HCT116 (cell line): ENCODE data around the gene PAX5. TPM values are rescaled to one million over a fixed set of nuclear protein-coding genes. Genes with fewer than 3 reads are reported as not detected.

Experiments used
- ATAC-seq: fragments of 200-7000 bp; cut with Tn5 transposase; 2 replicates; pipeline ENCODE4 v1.9.1; 2020; ENCODE audit warnings: mild to moderate bottlenecking, moderate library complexity
- BruUV-seq: library from RNA; stranded (reverse); fragments of 400-500 nt; replicated peaks from 2 replicates; lab custom pipeline; 2021; lab: Mats Ljungman, UMichigan
- CTCF ChIA-PET: fragments of 300-600 bp; sonication (Branson Sonifier 250); formaldehyde crosslinking; loops from one replicate; lab custom pipeline; 2021; ENCODE audit warnings: antibody characterized with exemption; lab: Charles Lee
- POLR2A ChIA-PET: fragments of 300-600, 350-600 bp; sonication (Branson Sonifier 250); formaldehyde crosslinking; loops from one replicate; lab custom pipeline; 2021; ENCODE audit warnings: antibody characterized with exemption; lab: Charles Lee
- RAD21 ChIA-PET, 2 experiments: fragments of 300-600 bp; sonication (Branson Sonifier 250); formaldehyde crosslinking; loops; one replicate each; lab custom pipeline; 2023; ENCODE audit warnings: low total read pairs in 2 of 2; ENCODE audit not compliant: uncharacterized antibody in 2 of 2, unreplicated experiment in 2 of 2, low non-redundant PET in 1 of 2; lab: Charles Lee
- DNase-seq: peaks from one replicate; pipeline ENCODE4 v3.0.0-alpha.2; 2010; ENCODE audit warnings: low read depth, low spot score
- H2AFZ ChIP-seq: fragments of 200-600 bp; shearing (Covaris generic), sonication (generic); 2 replicates; pipeline ENCODE4 v1.6.1; 2017; ENCODE audit warnings: low read depth, mixed run types, mixed read lengths, antibody characterized with exemption, low read length; ENCODE audit not compliant: poor library complexity, severe bottlenecking
- H3K27ac ChIP-seq: 2 replicates; pipeline ENCODE4 v1.5.1; 2012; ENCODE audit warnings: low read depth, low read length
- H3K27me3 ChIP-seq: fragments of 200-600 bp; sonication (generic); 2 replicates; pipeline ENCODE4 v1.6.1; 2016; ENCODE audit warnings: mixed run types, low read length, mixed read lengths; ENCODE audit not compliant: insufficient read depth
- H3K36me3 ChIP-seq, 2 experiments: fragments of 200-500 bp in 1 of 2; fragments of 200-600 bp in 1 of 2; sonication (Bioruptor generic) in 1 of 2; sonication (generic) in 1 of 2; 2 replicates each; pipeline versions ENCODE4 v1.5.1 to v1.6.1; 2014 to 2016; ENCODE audit warnings: low read length in 2 of 2, inconsistent platforms in 1 of 2, mixed read lengths in 1 of 2, mixed run types in 1 of 2; ENCODE audit not compliant: insufficient read depth in 2 of 2, control insufficient read depth in 1 of 2
- H3K4me1 ChIP-seq, 2 experiments: fragments of 200-600 bp in 1 of 2; sonication (generic) in 1 of 2; 2 replicates each; pipeline versions ENCODE4 v1.5.1 to v1.6.1; 2012 to 2017; ENCODE audit warnings: low read length in 2 of 2, inconsistent platforms in 1 of 2, mild to moderate bottlenecking in 1 of 2, mixed read lengths in 1 of 2, mixed run types in 1 of 2, moderate library complexity in 1 of 2; ENCODE audit not compliant: insufficient read depth in 2 of 2, control insufficient read depth in 1 of 2
- H3K4me2 ChIP-seq: fragments of 200-600 bp; sonication (generic); 2 replicates; pipeline ENCODE4 v1.6.1; 2017; ENCODE audit warnings: mixed run types, low read length, mixed read lengths
- H3K4me3 ChIP-seq, 2 experiments: fragments of 200-600 bp in 1 of 2; sonication (generic) in 1 of 2; replicated peaks in 1 of 2; 2 replicates each; pipeline ENCODE4 v1.5.1; 2011 to 2016; ENCODE audit warnings: low read length in 2 of 2, control low read depth in 1 of 2, low read depth in 1 of 2, mild to moderate bottlenecking in 1 of 2, mixed read lengths in 1 of 2, mixed run types in 1 of 2
- H3K79me2 ChIP-seq: fragments of 200-600 bp; sonication (generic); 2 replicates; pipeline ENCODE4 v1.6.1; 2017; ENCODE audit warnings: mild to moderate bottlenecking, mixed run types, low read length, moderate library complexity, mixed read lengths; ENCODE audit not compliant: insufficient read depth
- H3K9ac ChIP-seq: fragments of 200-600 bp; sonication (generic); 2 replicates; pipeline ENCODE4 v1.6.1; 2016; ENCODE audit warnings: low read length, mixed read lengths
- H3K9me2 ChIP-seq: fragments of 200-600 bp; sonication (generic), shearing (Covaris generic); 2 replicates; pipeline ENCODE4 v1.6.1; 2017; ENCODE audit warnings: mixed run types, mild to moderate bottlenecking, moderate library complexity; ENCODE audit not compliant: insufficient read depth
- H3K9me3 ChIP-seq, 2 experiments: fragments of 200-500 bp in 1 of 2; fragments of 200-600 bp in 1 of 2; sonication (Bioruptor generic) in 1 of 2; sonication (generic) in 1 of 2; 2 replicates each; pipeline ENCODE4 v1.6.1; 2014 to 2017; ENCODE audit warnings: low read length in 2 of 2, mixed read lengths in 2 of 2, inconsistent platforms in 1 of 2, low read depth in 1 of 2, mild to moderate bottlenecking in 1 of 2, mixed run types in 1 of 2, moderate library complexity in 1 of 2; ENCODE audit not compliant: control insufficient read depth in 1 of 2, insufficient read depth in 1 of 2
- H4K20me1 ChIP-seq: fragments of 200-600 bp; sonication (generic), shearing (Covaris generic); 2 replicates; pipeline ENCODE4 v1.6.1; 2017; ENCODE audit warnings: mixed run types, mild to moderate bottlenecking, moderate library complexity; ENCODE audit not compliant: insufficient read depth
- ATF3 ChIP-seq: IDR thresholded peaks from 2 replicates; pipeline ENCODE4 v1.6.1; 2012
- ZBTB33 ChIP-seq: IDR thresholded peaks from 2 replicates; pipeline ENCODE4 v1.6.1; 2011; ENCODE audit warnings: mild to moderate bottlenecking, low read length, moderate library complexity; ENCODE audit not compliant: insufficient replicate concordance; ENCODE audit errors: extremely low read depth
- intact Hi-C: fragments of 100-400 bp; cut with micrococcal nuclease; formaldehyde crosslinking; loops from 2 replicates; pipeline ENCODE4 v1.10.0; 2022
- total RNA-seq: library from RNA; stranded (reverse); gene quantifications from one replicate; pipeline ENCODE4 v1.2.1, GENCODE V29; 2021; ENCODE audit not compliant: unreplicated experiment
- TF ChIP-seq, protein P1 (sequence below): IDR thresholded peaks from 2 replicates; pipeline ENCODE4 v1.6.1; 2012; ENCODE audit warnings: low read depth

PAX5 gene
- total RNA-seq, 1 experiment from 2014 or later = 0.17 TPM

DNA sequence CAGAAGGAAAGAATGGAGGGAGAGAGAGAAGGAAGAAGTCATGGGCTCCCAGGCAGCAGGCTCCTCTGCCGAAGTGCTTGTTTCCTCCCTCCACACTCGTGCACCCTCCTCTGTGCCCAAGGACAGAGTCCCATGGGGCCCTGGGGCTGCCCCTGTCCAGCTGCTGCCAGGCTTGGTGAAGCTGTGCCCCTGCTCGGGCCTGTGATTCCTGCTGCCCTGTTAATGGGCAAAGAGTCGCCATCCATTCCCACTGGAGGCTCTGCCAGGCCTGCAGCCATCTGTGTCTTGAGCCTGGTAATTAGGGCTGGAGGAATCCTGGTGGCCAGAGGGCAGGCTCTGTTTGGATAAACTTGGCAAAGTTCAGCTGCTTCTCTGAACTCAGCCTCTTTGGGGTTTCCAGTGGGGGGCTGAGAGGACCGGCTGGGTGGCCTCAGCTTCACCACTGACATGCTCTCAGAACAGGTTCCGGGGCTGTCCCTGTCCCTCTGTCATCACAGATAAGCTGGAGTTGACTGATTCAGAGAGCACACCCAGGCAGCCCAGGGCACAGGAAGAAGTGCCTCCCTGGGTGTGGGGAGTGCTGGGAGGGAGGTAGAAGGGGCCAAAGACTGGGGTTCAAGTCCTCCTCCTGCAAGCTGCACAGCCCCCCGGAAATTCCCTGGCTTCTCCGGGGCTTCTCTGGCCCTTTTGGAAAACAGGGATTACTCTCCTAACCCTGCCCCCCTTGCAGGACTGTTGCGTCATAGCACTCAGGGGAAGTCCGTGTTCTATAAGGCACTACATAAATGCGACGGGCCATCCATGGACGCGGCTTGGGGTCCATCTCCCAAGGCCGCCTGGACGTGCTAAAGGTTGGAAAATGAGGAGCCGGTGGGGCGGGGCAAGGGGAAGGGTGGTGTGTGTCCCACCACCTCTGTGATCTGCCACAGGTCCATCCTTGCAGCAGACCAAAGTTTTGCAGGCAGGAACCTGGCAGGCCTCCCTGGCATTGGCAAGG lies 154.8 kb downstream of the PAX5 start:
- BruUV-seq = no TSS peak
- DNase-seq = no peak
- Histone ChIP-seq H2AFZ (no peak overlapping the region), H3K4me1 (no peaks in the 10 kb centered on the region), H3K4me3 (no peak overlapping the region), H3K9me3 (no peaks in the 10 kb centered on the region), H3K36me3 (no peaks in the 10 kb centered on the region), H3K79me2 (no peaks in the 10 kb centered on the region), H3K27me3 (peaks cover 12% of the 10 kb centered on the region), H3K27ac (no peak overlapping the region), H3K9me2 (no peaks in the 10 kb centered on the region), H3K4me2 (no peak overlapping the region), H4K20me1 (no peaks in the 10 kb centered on the region), H3K9ac (no peak overlapping the region)
- RAD21 ChIA-PET = no interaction called here
- intact Hi-C loops = loop anchor here (10.0 kb wide), 2 partner anchors 446 to 516 kb away; no protein-coding TSS in a partner anchor
- no peak for ATAC-seq
- POLR2A ChIA-PET = no interaction called here
- TF ChIP-seq ZBTB33 (no peak), ATF3 (no peak)
- TF ChIP-seq, protein P1, sequence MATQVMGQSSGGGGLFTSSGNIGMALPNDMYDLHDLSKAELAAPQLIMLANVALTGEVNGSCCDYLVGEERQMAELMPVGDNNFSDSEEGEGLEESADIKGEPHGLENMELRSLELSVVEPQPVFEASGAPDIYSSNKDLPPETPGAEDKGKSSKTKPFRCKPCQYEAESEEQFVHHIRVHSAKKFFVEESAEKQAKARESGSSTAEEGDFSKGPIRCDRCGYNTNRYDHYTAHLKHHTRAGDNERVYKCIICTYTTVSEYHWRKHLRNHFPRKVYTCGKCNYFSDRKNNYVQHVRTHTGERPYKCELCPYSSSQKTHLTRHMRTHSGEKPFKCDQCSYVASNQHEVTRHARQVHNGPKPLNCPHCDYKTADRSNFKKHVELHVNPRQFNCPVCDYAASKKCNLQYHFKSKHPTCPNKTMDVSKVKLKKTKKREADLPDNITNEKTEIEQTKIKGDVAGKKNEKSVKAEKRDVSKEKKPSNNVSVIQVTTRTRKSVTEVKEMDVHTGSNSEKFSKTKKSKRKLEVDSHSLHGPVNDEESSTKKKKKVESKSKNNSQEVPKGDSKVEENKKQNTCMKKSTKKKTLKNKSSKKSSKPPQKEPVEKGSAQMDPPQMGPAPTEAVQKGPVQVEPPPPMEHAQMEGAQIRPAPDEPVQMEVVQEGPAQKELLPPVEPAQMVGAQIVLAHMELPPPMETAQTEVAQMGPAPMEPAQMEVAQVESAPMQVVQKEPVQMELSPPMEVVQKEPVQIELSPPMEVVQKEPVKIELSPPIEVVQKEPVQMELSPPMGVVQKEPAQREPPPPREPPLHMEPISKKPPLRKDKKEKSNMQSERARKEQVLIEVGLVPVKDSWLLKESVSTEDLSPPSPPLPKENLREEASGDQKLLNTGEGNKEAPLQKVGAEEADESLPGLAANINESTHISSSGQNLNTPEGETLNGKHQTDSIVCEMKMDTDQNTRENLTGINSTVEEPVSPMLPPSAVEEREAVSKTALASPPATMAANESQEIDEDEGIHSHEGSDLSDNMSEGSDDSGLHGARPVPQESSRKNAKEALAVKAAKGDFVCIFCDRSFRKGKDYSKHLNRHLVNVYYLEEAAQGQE = no peak
- CTCF ChIA-PET = no interaction called here
